GM19467 (cell line): ENCODE results near the gene NRG3.
"Not testable (repeated sequence)": the region's sequence is repeated elsewhere in the genome, so short reads cannot be mapped to it uniquely, and the experiment has no call there.

Source experiments
- ATAC-seq: cut with Tn5 transposase; IDR thresholded peaks from one replicate; pipeline ENCODE4 v1.9.1; 2021; ENCODE audit warnings: mild to moderate bottlenecking, moderate library complexity; ENCODE audit not compliant: unreplicated experiment

Gene NRG3

GRCh38 chr10:82653244-82654155 lies 778.5 kb downstream of the NRG3 start:
- no peak for ATAC-seq

GRCh38 chr10:82660205-82660604 lies 785.2 kb downstream of the NRG3 start:
- ATAC-seq: no peak

GRCh38 chr10:82660986-82661385 lies 786.0 kb downstream of the NRG3 start:
- ATAC-seq: no peak

GRCh38 chr10:82661701-82662100 lies 786.7 kb downstream of the NRG3 start:
- no peak for ATAC-seq

GRCh38 chr10:82668221-82668895 lies 793.4 kb downstream of the NRG3 start:
- ATAC-seq: no peak

GRCh38 chr10:82674036-82674435 lies 799.0 kb downstream of the NRG3 start:
- no peak for ATAC-seq

GRCh38 chr10:82677932-82678331 lies 802.9 kb downstream of the NRG3 start:
- ATAC-seq: not testable (repeated sequence)

GRCh38 chr10:82678451-82678850 lies 803.5 kb downstream of the NRG3 start:
- ATAC-seq: not testable (repeated sequence)

- no peak for ATAC-seq
Observed at GRCh38 chr10:82680608-82681007, 805.6 kb downstream of the NRG3 start.

- ATAC-seq: no peak
Observed at GRCh38 chr10:82683945-82684344, 809.0 kb downstream of the NRG3 start.

GRCh38 chr10:82685087-82685486 lies 810.1 kb downstream of the NRG3 start:
- ATAC-seq: no peak

GRCh38 chr10:82691211-82691610 lies 816.2 kb downstream of the NRG3 start:
- no peak for ATAC-seq

- ATAC-seq: no peak
Observed at GRCh38 chr10:82692458-82692857, 817.5 kb downstream of the NRG3 start.

GRCh38 chr10:82721831-82722230 lies 846.8 kb downstream of the NRG3 start:
- no peak for ATAC-seq

- no peak for ATAC-seq
Observed at GRCh38 chr10:82722273-82722672, 847.3 kb downstream of the NRG3 start.

- no peak for ATAC-seq
Observed at GRCh38 chr10:82736305-82736704, 861.3 kb downstream of the NRG3 start.

- no peak for ATAC-seq
Observed at GRCh38 chr10:82737549-82737948, 862.6 kb downstream of the NRG3 start.

GRCh38 chr10:82738592-82738991 lies 863.6 kb downstream of the NRG3 start:
- ATAC-seq: no peak

GRCh38 chr10:82742478-82742877 lies 867.5 kb downstream of the NRG3 start:
- no peak for ATAC-seq

GRCh38 chr10:82742898-82743297 lies 867.9 kb downstream of the NRG3 start:
- ATAC-seq: no peak

- ATAC-seq: no peak
Observed at GRCh38 chr10:82750538-82750937, 875.5 kb downstream of the NRG3 start.

GRCh38 chr10:82757397-82757796 lies 882.4 kb downstream of the NRG3 start:
- ATAC-seq: no peak
